ENCODE data around the gene PHACTR2.

Gene PHACTR2

DNA sequence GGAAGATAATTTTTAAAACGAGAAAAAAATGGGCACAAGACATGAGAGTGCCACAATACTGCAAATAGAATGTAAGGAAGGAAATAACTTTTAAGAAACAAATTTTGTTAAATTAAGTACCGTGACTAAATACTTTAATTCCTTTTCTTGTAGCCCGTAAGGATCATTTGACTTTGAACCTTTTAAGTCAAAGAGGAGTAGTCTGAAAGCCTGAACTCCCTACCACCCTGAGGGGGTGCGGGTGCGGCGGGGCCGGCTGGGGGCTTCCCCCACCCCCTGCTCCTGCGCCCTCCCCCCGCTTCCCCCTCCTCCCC, 231 bp upstream of the PHACTR2 start:
- peak overlapping the region; percentile 71 for H3K4me3 ChIP-seq (replicated peaks; ENCODE audit: insufficient read depth, low read length)
- peaks cover 3% of the 10 kb centered on the region for H3K27me3 ChIP-seq (ENCODE audit: insufficient read depth, poor library complexity, severe bottlenecking)
- TF ChIP-seq GABPA (IDR thresholded peaks at IDR 0.05; ENCODE audit: low read depth) (no peak), SPI1 (IDR thresholded peaks at IDR 0.05; ENCODE audit: borderline replicate concordance, low read depth) (no peak), POLR2AphosphoS5 (IDR thresholded peaks at IDR 0.05; ENCODE audit: low read depth) (no peak)
- TF ChIP-seq, protein P1, sequence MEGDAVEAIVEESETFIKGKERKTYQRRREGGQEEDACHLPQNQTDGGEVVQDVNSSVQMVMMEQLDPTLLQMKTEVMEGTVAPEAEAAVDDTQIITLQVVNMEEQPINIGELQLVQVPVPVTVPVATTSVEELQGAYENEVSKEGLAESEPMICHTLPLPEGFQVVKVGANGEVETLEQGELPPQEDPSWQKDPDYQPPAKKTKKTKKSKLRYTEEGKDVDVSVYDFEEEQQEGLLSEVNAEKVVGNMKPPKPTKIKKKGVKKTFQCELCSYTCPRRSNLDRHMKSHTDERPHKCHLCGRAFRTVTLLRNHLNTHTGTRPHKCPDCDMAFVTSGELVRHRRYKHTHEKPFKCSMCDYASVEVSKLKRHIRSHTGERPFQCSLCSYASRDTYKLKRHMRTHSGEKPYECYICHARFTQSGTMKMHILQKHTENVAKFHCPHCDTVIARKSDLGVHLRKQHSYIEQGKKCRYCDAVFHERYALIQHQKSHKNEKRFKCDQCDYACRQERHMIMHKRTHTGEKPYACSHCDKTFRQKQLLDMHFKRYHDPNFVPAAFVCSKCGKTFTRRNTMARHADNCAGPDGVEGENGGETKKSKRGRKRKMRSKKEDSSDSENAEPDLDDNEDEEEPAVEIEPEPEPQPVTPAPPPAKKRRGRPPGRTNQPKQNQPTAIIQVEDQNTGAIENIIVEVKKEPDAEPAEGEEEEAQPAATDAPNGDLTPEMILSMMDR (IDR thresholded peaks at IDR 0.05; ENCODE audit: insufficient read depth, low read length): no peak
- TF ChIP-seq, protein P2, sequence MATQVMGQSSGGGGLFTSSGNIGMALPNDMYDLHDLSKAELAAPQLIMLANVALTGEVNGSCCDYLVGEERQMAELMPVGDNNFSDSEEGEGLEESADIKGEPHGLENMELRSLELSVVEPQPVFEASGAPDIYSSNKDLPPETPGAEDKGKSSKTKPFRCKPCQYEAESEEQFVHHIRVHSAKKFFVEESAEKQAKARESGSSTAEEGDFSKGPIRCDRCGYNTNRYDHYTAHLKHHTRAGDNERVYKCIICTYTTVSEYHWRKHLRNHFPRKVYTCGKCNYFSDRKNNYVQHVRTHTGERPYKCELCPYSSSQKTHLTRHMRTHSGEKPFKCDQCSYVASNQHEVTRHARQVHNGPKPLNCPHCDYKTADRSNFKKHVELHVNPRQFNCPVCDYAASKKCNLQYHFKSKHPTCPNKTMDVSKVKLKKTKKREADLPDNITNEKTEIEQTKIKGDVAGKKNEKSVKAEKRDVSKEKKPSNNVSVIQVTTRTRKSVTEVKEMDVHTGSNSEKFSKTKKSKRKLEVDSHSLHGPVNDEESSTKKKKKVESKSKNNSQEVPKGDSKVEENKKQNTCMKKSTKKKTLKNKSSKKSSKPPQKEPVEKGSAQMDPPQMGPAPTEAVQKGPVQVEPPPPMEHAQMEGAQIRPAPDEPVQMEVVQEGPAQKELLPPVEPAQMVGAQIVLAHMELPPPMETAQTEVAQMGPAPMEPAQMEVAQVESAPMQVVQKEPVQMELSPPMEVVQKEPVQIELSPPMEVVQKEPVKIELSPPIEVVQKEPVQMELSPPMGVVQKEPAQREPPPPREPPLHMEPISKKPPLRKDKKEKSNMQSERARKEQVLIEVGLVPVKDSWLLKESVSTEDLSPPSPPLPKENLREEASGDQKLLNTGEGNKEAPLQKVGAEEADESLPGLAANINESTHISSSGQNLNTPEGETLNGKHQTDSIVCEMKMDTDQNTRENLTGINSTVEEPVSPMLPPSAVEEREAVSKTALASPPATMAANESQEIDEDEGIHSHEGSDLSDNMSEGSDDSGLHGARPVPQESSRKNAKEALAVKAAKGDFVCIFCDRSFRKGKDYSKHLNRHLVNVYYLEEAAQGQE (IDR thresholded peaks at IDR 0.05; ENCODE audit: insufficient replicate concordance, low read depth): no peak
- no peak overlapping the region for H3K27ac ChIP-seq (replicated peaks)
- DNase-seq (ENCODE audit: low read depth in 1 of 2, low spot score in 1 of 2): no peak

DNA sequence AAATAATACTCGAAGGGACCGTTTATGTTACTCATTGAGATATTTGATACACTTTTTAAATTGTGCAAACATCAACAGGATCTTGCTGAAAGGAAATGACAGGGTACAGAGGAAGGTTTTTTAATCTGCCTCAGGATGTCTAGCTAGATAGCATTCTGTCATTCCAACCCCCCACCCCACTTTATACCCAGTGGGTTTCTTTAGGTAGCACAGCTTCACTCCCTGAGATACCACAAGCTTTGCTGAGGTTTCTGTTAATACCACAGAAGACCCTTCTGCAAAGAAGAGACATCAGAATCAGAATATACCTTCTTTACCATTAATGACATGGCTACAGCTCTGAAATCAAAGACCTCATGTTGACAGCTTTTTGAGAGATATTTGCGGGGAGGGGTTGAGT, 1.3 kb downstream of the PHACTR2 start:
- DNase-seq (ENCODE audit: low read depth in 1 of 2, low spot score in 1 of 2): no peak
- H3K4me3 ChIP-seq (replicated peaks; ENCODE audit: insufficient read depth, low read length): peak overlapping the region; percentile 71; the same call in 1 of the 2 replicates

DNA sequence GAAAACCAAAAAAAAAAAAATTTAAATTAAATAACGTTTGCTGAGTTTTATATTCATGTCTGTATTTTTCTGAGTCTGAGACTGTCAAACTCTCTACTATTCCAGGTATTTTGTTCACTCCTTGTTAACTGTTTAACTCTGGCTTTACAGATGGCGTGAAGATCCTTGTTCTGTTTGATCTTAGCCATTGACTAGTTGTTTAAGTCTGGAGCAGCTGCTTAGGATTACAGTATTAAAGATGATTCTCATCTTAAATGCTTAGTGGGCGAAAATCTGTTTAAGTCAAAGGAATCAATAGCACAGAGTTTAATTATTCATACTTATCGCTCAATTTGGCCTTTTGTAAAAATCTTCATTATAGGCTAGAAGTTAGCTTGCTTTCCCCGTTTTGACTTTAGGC, 2.4 kb downstream of the PHACTR2 start:
- no peak overlapping the region for H3K27ac ChIP-seq (replicated peaks)
- TF ChIP-seq, protein P1 (IDR thresholded peaks at IDR 0.05; ENCODE audit: insufficient read depth, low read length): no peak
- no peak for TF ChIP-seq SPI1 (IDR thresholded peaks at IDR 0.05; ENCODE audit: borderline replicate concordance, low read depth)
- TF ChIP-seq POLR2AphosphoS5 (IDR thresholded peaks at IDR 0.05; ENCODE audit: low read depth): no peak
- no peak for TF ChIP-seq GABPA (IDR thresholded peaks at IDR 0.05; ENCODE audit: low read depth)
- TF ChIP-seq, protein P2 (IDR thresholded peaks at IDR 0.05; ENCODE audit: insufficient replicate concordance, low read depth): no peak
- no peak overlapping the region for H3K4me3 ChIP-seq (replicated peaks; ENCODE audit: insufficient read depth, low read length)
- DNase-seq (ENCODE audit: low read depth in 1 of 2, low spot score in 1 of 2): no peak
- peaks cover 3% of the 10 kb centered on the region for H3K27me3 ChIP-seq (ENCODE audit: insufficient read depth, poor library complexity, severe bottlenecking)

More for the DNA sequence above, 1.3 kb downstream of the PHACTR2 start:
- Histone ChIP-seq H3K27ac (replicated peaks) (no peak overlapping the region), H3K27me3 (ENCODE audit: insufficient read depth, poor library complexity, severe bottlenecking) (peaks cover 3% of the 10 kb centered on the region)
- no peak for TF ChIP-seq SPI1 (IDR thresholded peaks at IDR 0.05; ENCODE audit: borderline replicate concordance, low read depth)
- TF ChIP-seq, protein P2 (IDR thresholded peaks at IDR 0.05; ENCODE audit: insufficient replicate concordance, low read depth): no peak
- TF ChIP-seq, protein P1 (IDR thresholded peaks at IDR 0.05; ENCODE audit: insufficient read depth, low read length): no peak
- no peak for TF ChIP-seq GABPA (IDR thresholded peaks at IDR 0.05; ENCODE audit: low read depth)

All from HL-60 (cell line).